Subcutaneous adipose tissue (tissue), 4 donors: ENCODE results near the gene MAP3K5. TPM values are rescaled to one million over a fixed set of nuclear protein-coding genes. Genes with fewer than 3 reads are reported as not detected.

Source experiments
- total RNA-seq, 4 donors: library from RNA; depleted of rRNA; stranded (reverse); fragments of >200 nt; gene quantifications; one replicate each; pipeline ENCODE4 v1.1.0, GENCODE V29; 2016
- TF ChIP-seq, protein P1 (sequence below): fragments of 450-650 bp; IDR thresholded peaks from one replicate; pipeline ENCODE4 v1.5.1; 2016; ENCODE audit warnings: low read depth, mild to moderate bottlenecking, control low read depth, antibody characterized with exemption, moderate library complexity

MAP3K5 gene
- total RNA-seq, 4 donors from 2014 or later: 20.9 to 44.0 (median 37.1) TPM

DNA sequence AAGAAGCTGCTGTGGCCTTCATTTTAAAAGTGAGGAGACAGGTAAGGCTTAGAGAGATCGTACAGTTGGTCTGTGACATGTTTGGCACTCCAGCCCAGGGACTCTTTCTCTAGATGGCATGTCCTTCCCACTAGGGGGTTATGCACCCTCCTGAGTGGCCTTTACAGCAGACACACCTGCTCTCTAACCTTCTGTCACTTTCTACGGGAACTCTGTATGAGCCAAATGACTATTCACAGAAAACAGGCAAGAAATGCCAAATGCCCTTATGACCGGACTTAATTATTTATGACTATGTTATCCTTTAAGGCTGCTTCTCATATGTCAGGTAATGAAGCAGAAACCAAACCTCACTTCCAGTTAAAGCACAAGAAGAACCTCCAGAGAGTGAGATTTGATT is 91.2 kb downstream of the MAP3K5 start:
- TF ChIP-seq, protein P1, sequence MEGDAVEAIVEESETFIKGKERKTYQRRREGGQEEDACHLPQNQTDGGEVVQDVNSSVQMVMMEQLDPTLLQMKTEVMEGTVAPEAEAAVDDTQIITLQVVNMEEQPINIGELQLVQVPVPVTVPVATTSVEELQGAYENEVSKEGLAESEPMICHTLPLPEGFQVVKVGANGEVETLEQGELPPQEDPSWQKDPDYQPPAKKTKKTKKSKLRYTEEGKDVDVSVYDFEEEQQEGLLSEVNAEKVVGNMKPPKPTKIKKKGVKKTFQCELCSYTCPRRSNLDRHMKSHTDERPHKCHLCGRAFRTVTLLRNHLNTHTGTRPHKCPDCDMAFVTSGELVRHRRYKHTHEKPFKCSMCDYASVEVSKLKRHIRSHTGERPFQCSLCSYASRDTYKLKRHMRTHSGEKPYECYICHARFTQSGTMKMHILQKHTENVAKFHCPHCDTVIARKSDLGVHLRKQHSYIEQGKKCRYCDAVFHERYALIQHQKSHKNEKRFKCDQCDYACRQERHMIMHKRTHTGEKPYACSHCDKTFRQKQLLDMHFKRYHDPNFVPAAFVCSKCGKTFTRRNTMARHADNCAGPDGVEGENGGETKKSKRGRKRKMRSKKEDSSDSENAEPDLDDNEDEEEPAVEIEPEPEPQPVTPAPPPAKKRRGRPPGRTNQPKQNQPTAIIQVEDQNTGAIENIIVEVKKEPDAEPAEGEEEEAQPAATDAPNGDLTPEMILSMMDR: no peak

DNA sequence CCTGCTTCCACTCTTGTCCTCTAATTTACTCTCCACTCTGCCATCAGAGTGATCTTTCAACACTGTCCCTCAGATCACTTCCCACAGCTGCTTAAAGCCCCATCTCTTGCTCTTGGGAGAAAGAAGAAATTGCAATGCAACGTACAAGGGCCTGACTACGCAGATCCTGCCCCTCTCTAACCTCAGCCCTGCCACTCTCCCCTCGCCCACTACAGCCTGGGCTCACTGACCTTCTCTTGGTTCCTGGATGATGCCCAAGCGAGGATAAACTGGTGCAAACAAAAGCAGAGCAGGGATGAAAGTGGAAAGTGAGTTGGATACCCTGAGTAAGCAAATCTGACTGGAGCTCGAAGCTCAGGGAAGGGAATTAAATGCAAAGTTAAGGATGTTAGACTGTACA is 92.9 kb downstream of the MAP3K5 start:
- TF ChIP-seq, protein P1: no peak

DNA sequence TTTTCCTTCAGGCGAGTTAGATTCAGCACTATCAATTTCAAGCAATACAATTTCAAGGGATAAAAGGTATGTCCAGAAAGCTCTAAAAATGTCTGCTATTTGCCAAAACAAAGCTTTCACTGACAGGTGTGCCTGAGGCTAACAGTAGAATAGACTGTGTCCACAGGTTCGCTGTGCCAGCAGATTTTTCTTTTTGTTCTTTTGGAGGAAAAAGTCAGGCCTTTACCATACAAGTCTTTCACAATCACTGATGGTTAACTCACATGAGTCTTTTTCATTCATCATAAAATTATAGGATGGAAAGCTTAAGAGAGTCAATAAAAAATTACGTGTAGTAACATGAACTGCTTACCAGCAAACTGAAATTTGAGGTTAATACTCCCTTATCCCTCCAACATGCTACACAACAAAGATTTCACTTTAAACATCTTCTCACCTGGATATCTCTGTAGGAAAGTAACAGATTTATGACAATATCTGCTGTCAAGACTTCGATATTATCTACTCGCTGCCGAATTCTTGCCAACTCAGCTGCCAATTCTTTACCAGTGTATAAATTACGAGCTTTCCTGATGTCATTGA is 95.4 kb downstream of the MAP3K5 start:
- TF ChIP-seq, protein P1: no peak

DNA sequence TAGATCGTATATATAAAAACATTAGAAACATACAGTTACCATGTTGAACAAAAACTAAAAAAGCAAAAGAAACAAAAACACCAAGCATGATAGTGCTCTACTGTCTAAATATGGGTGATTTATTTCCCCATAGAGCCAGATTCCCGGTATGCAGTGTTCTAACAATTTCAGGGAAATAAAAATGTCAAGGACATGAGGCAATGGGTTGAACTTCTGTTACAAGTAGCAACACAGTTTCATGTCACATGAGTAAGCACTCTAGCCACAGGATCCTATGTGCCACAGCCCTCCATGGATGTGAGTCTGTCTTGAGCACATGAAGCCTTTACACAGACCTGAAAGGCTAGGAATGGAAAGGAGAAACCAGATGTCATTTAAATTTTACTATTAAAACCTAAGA is 96.0 kb downstream of the MAP3K5 start:
- TF ChIP-seq, protein P1: no peak

DNA sequence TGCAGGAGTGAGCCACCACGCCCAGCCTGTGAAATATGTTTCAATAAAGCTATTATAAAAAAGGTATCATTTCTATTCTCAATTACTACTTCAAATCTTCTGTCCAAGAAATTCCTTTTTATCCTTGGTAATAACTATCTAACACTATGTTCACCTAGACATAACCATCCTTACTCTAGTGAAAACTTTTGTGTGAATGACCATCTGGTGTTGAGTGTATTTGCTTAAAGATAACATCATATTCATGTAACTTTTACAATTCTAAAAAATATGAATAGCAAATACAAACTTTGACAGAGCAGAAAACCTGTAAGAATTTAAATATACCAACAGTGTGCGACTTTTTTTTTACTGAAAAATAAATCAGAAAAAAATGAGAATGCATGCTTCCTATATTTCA is 96.9 kb downstream of the MAP3K5 start:
- TF ChIP-seq, protein P1: no peak

DNA sequence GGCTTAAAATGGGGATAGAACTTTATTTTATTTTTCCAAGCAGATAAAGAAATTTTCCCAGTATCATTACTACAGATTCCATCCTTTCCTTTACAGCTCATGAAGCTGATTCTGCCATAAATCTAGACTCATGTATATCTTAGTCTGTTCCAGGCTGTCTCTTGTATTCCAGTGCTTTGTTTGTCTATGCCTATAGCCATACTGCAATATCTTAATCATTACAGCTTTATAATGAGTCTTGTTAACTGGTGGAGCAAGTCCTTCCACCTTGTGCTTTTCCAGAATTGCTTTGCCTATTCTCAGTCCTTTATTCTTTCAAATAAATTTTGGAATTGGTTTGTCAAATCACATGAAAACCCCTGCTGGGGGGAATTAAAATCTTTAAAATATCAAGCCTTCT is 99.2 kb downstream of the MAP3K5 start:
- TF ChIP-seq, protein P1: no peak

DNA sequence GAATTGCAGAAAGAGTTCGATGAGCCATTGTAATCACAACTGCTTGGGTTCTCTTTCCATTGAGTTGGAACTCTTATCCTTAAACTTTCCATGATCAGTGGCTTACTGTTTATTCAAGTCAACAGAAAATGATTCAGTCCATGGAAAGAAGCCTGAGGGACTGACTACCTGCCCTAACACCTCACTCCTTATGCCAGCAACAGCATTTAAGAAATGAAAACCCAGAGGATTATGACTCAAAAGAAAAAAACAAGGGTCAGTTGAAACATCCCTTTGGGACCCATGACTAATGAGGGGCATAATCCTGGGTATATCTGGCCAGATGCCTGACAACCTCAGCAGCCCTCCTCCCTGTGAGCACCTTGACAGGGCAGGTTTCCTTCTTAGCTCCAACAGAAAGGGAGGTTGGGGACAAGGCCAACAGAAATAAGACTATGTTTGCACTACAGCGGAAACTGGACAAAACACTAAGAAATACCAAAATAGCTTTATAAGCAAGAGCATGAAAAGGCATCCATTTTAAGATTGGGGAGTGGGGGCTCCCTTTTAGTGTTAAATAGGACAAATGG is 106.7 kb downstream of the MAP3K5 start:
- TF ChIP-seq, protein P1: no peak
